ENCODE measurements around the gene MPV17. TPM values are rescaled to one million over a fixed set of nuclear protein-coding genes. Genes with fewer than 3 reads are reported as not detected.

The MPV17 gene
- total and polyA plus RNA-seq, 9 of the 15 experiments (the other 6 are each of a cell fraction or from before 2014, with no cell fraction given): 54.7 to 140 (median 70.2) TPM

GRCh38 chr2:27356382-27357181 is 33.7 kb upstream of the MPV17 start, which contains the start of gene GTF3C2 (continued):
- TF ChIP-seq HBP1 (CRISPR knock-in tag; IDR thresholded peaks at IDR 0.05): no peak

- Histone ChIP-seq H3K9me1 (ENCODE audit: control insufficient read depth, insufficient read depth, low read length) (no peaks in the 10 kb centered on the region), H3K4me1 (replicated peaks in 1 of 2; ENCODE audit: control insufficient read depth in 2 of 2, insufficient read depth in 2 of 2, low read length in 2 of 2) (peaks cover 12 to 19% of the 10 kb centered on the region in 2 experiments; a peak in 4 of 5 replicates), H4K20me1 (replicated peaks; ENCODE audit: control insufficient read depth, insufficient read depth, low read length) (no peaks in the 10 kb centered on the region), H3K4me2 (ENCODE audit: insufficient read depth, low read length) (peak overlapping the region; percentile 97), H3K9ac (ENCODE audit: insufficient read depth in 1 of 2, low read depth in 2 of 2, low read length in 2 of 2) (peak overlapping the region; percentile 94 to 97), H3K27ac (ENCODE audit: extremely low read depth, low read depth, low read length) (peak overlapping the region; percentile 98), H3K9me3 (replicated peaks; ENCODE audit: control insufficient read depth, insufficient read depth, low read depth, low read length) (no peaks in the 10 kb centered on the region), H3K79me2 (ENCODE audit: control insufficient read depth, insufficient read depth, low read length) (peaks cover 76% of the 10 kb centered on the region), H3K4me3 (peak overlapping the region; percentile 77), H3K36me3 (ENCODE audit: control insufficient read depth, insufficient read depth, low read length) (peaks cover 9% of the 10 kb centered on the region; the same call in 2 of the 3 replicates), H2AFZ (ENCODE audit: low read depth, low read length) (peak overlapping the region; percentile 93), H3K27me3 (ENCODE audit: control insufficient read depth in 2 of 2, insufficient read depth in 2 of 2, low read length in 2 of 2) (no peaks in the 10 kb centered on the region)
- DNase-seq (ENCODE audit: extremely low read depth in 1 of 4, low spot score in 3 of 4) (peak in 2 of 4 experiments; percentile 64 to 86), ATAC-seq (peak; percentile 65), FAIRE-seq (no peak)
- intact Hi-C loops (cut with micrococcal nuclease) (loop anchor here (1.0 kb wide), 2 partner anchors 14 to 33 kb away; partner anchors contain the start of genes EIF2B4, MPV17 and SNX17), in situ Hi-C loops (cut with MboI) (no loop called here)
- CTCF ChIA-PET (ENCODE audit: low intra/inter-chr PET ratio): interaction anchor here (0.6 to 0.7 kb wide), 2 partner anchors 22 to 32 kb away, joined by 3 to 4 read pairs; no protein-coding TSS in a partner anchor
- POLR2A ChIA-PET: interaction anchor here (0.6 to 2.7 kb wide), 11 partner anchors 11 to 241 kb away, joined by 3 to 39 read pairs (median 4); partner anchors contain the start of genes EIF2B4, MPV17 and ZNF513
- WGBS (ENCODE audit: insufficient coverage, low coverage, missing lambda C conversion rate): 0% methylated on average over 12 of the region's 12 CpGs
- BruUV-seq (replicated peaks): no TSS peak
- TF ChIP-seq RUNX1 (IDR thresholded peaks at IDR 0.05; ENCODE audit: low read depth) (0 out of 2 replicates have a peak, but pooled peaks have one; percentile 28), PHF21A (IDR thresholded peaks at IDR 0.05; ENCODE audit: borderline replicate concordance, low read depth) (peak; percentile 65; the same call in 1 of the 2 replicates), HMBOX1 (IDR thresholded peaks at IDR 0.05) (peak; percentile 92), ZKSCAN1 (IDR thresholded peaks at IDR 0.05; ENCODE audit: low read depth, low read length) (0 out of 2 replicates have a peak, but pooled peaks have one; percentile 24), E2F1 (CRISPR knock-in tag; IDR thresholded peaks at IDR 0.05) (0 out of 2 replicates have a peak, but pooled peaks have one; percentile 4), NUFIP1 (IDR thresholded peaks at IDR 0.05; ENCODE audit: partially characterized antibody) (peak; percentile 29), HDAC8 (tag; IDR thresholded peaks at IDR 0.05) (0 out of 2 replicates have a peak, but pooled peaks have one; percentile 14), E2F6 (IDR thresholded peaks at IDR 0.05; ENCODE audit: borderline replicate concordance in 1 of 2, extremely low read depth in 1 of 2, insufficient read depth in 1 of 2, insufficient read length in 1 of 2, low read depth in 1 of 2, low read length in 1 of 2, poor library complexity in 1 of 2, severe bottlenecking in 1 of 2) (peak in 1 of 2 experiments; percentile 15), ZNF24 (IDR thresholded peaks at IDR 0.05) (peak; percentile 74; the same call in 1 of the 2 replicates), TEAD4 (IDR thresholded peaks at IDR 0.05; ENCODE audit: low read length) (0 out of 2 replicates have a peak, but pooled peaks have one; percentile 6), TEAD4 (CRISPR knock-in tag; IDR thresholded peaks at IDR 0.05; ENCODE audit: borderline replicate concordance) (no peak), NEUROD1 (IDR thresholded peaks at IDR 0.05; ENCODE audit: borderline replicate concordance, low read depth, low read length, partially characterized antibody) (no peak)
These were observed 33.1 kb upstream of the MPV17 start for GRCh38 chr2:27356056-27356381.

All from K562 (cell line).